ENCODE measurements around the gene KCNJ12. TPM values are rescaled to one million over a fixed set of nuclear protein-coding genes. Genes with fewer than 3 reads are reported as not detected.
"Not testable (repeated sequence)": the region's sequence is repeated elsewhere in the genome, so short reads cannot be mapped to it uniquely, and the experiment has no call there.

The KCNJ12 gene
- polyA plus RNA-seq, 4 donors: 5.3 to 8.9 (median 6.5) TPM

- not testable (repeated sequence) for DNase-seq (ENCODE audit: low read depth in 4 of 4, low spot score in 2 of 4)
These were observed 61.0 kb downstream of the KCNJ12 start for GRCh38 chr17:21436883-21437836.

GRCh38 chr17:21438316-21439014 is 62.3 kb downstream of the KCNJ12 start:
- DNase-seq (ENCODE audit: low read depth in 4 of 4, low spot score in 2 of 4): not testable (repeated sequence)

DNA sequence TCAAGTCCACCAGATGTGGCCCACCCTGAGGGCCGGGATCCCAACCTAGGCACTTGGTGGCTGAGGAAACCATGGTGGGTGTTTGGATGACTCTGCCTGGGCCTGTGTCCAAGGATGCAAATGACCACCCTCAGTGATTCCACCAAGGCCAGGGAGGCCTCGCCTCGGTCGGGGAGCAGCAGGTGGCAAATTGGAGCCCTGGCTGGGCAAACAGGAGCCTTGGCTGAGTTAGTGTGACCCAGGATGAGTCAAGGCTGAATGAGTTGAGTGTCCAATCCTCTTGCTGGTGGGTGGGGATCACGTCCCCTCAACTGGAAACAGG is 62.8 kb downstream of the KCNJ12 start:
- DNase-seq (ENCODE audit: low read depth in 4 of 4, low spot score in 2 of 4): not testable (repeated sequence)

GRCh38 chr17:21445091-21445650 is 69.0 kb downstream of the KCNJ12 start:
- no peak for DNase-seq (ENCODE audit: low read depth in 4 of 4, low spot score in 2 of 4)

- not testable (repeated sequence) for DNase-seq (ENCODE audit: low read depth in 4 of 4, low spot score in 2 of 4)
These were observed 71.4 kb downstream of the KCNJ12 start for GRCh38 chr17:21447552-21447951.

GRCh38 chr17:21449891-21450290 is 73.7 kb downstream of the KCNJ12 start:
- DNase-seq (ENCODE audit: low read depth in 4 of 4, low spot score in 2 of 4): not testable (repeated sequence)

- no peak for DNase-seq (ENCODE audit: low read depth in 4 of 4, low spot score in 2 of 4)
These were observed 75.8 kb downstream of the KCNJ12 start for GRCh38 chr17:21451975-21452374.

DNA sequence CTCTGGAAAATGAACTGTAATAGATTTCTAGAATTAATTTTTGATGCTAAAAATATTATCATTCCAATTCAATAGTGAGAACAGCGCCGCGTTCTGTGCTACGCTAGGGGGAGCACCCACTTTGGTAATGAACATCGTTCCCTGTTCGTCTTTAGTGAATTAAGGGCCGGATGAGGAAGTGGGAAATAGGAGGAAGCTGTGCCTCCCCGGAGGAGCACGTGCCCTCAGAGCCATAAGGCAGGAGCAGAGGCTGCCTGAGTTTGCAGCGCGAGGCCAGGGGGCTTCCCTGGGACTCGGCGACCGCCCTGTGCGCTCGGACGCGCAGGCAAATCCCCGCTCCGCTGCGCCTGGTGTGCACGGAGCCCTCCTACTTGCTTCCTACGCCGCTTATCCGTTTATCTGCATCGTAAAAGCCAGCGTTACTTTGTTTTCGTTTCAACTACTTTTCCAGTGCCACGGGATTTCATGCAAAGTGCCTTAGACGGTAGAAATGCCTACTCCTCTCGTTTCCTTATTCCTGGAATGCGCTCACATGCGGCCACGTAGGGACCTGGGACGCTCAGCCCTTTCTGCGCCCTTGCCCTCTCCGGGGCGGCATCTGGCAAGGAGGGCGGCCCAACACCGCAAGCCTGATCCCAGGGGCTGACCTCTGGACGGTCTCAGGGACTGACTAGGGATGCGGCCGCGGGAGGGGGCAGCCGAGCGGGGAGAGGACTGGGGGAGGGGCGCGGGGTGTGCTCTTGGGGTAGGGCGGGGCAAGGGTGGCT is 76.4 kb downstream of the KCNJ12 start:
- DNase-seq (ENCODE audit: low read depth in 4 of 4, low spot score in 2 of 4): no peak

DNA sequence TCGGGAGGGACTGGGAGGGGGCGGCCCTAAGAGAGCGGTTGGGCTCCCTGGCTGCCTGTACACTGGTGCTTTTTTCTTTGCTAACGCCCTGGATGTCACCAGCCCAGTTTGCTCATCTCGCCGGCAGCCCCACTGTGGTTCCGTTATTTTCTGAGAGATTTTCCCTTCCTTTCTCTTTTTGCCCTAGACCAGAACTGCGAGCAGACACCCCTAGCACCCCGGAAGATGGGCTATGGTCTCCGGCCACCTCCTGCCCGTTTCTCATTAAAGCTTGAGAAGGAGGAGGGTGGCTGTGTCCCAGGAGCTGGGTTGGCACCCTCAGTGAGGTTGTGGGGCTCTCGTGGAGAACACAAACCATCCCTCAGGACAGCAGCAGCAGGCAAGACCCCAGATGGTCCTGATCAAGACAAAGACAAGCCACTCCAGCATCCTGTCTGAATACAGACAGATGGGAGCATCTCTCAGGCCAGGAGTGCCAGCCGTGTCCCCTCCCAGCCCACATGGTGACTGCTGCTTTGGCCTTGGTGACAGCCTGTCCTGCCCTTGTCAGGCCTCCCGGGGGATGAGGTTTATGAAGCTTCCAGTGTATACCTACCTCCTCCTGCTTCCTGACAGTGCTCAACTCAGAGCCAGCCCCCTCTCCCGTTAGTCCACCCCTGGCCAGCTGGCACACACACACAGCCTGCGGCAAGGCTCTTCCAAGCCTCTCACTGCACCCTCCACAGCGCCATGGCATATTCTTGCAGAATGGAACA is 77.2 kb downstream of the KCNJ12 start:
- DNase-seq (ENCODE audit: low read depth in 4 of 4, low spot score in 2 of 4): no peak

DNA sequence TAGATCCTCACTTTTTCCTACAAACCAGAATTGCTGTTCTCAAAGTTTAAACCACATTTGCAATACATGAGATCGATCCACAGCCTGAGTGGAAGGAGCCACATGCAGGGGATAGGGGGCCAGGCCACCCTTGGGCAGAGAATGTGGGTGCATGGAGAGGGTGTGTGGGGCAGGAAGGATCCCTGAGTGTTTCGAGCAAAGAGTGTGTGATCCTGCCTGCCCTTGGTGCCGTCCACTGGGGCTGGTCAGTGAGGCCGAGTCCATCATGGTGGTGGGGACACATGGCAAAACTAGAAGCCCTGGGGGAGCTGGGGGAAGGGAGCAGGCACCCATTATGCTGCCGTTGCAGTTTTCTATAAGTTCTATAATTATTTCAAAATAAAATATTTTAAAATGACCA is 77.8 kb downstream of the KCNJ12 start:
- DNase-seq (ENCODE audit: low read depth in 4 of 4, low spot score in 2 of 4): not testable (repeated sequence)

DNA sequence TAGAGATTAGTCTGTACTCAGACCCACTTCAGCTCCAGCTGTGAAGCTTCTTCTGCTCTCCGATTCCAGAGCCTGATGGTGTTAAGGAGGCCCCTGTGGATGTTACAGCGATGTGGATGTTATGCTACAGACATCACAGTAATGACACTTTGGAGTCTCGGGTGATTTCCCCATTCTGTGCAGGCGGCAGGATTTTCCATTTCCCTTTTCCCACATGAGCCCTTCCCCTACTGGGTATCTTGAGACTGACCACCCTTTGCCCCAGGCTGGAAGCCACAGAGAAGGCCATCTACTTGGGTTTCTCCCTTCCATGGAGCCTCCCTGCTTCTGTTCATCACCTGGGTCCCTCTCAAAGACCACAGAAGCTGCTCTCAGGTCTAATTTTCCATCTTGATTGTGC is 78.3 kb downstream of the KCNJ12 start:
- DNase-seq (ENCODE audit: low read depth in 4 of 4, low spot score in 2 of 4): no peak

DNA sequence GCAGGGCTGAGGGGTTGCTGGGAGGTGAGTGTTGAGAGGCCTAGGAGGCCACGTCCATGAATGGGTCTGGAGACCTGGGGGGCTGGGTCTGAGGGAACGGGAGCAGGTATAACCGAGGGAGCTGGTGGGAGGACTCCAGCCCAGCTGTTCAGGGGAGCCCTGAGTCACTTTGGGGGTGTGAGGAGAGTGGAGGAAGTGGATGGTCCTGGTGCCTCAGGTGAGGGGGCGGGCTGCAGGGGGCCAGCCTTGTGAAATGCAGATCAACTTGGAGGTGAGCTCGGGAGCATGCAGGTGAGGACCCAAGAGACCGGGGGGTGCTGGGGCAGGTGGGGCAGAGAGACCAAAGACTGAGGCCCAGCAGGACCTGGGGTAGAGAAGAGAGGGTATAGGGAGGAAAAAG is 79.6 kb downstream of the KCNJ12 start:
- DNase-seq (ENCODE audit: low read depth in 4 of 4, low spot score in 2 of 4): no peak

DNA sequence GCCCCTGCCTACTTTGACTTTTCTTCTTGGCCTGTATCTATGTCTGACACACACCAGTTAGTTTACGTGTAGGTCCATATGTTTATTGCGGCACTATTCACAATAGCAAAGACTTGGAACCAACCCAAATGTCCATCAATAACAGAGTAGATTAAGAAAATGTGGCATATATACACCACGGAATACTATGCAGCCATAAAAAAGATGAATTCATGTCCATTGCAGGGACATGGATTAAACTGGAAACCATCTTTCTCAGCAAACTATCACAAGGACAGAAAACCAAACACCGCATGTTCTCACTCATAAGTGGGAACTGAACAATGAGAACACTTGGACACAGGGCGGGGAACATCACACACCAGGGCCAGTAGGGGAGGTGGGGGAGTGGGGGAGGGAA is 80.3 kb downstream of the KCNJ12 start:
- DNase-seq (ENCODE audit: low read depth in 4 of 4, low spot score in 2 of 4): not testable (repeated sequence)

DNA sequence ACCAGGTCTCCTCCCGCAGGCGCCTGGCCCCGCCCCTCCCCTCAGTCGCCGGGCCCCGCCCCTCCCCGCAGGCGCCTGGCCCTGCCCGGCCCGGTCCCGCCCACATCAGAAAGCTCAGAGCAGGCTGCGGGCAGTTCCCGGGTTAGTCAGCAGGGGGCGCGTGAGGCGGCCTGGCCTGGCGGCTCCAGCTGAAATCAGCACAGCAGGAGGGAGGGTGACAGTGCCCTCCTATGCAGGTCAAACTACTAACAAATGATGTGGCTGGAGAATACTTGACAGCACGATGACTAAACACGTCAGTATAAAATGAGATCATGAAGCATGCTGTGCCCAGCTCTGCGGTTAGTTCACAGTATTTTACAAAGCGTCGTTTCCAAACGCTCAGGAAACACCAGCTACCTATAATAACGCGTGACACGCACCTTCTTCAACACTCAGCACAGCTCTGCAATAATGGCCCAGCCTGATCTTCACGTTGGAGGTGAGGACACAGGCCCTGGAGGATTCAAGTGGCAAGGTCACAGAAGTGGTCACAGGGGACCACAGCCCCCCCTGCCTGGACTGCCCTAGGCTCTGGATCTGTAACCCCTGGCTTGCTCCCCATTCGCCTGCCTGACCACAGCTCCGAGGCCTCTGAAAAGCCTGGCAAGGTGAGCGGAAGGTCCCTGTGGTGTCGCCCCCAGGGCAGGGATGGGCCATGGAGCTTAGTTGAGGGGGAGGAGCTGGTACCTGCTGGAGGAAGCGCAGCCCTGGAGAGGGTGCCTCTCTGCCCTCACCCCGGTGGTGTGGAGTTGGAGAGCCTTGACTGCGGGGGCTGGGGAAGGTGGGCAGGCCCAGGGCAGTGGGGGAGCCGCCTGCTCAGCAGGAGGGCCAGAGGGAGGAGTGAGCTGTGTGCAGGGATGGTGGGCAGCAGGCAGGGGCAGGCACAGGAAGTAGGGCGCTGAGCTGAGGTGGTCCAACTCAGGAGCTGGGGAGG is 81.2 kb downstream of the KCNJ12 start:
- peak in 3 of 4 donors; percentile 70 to 72 (median 72) for DNase-seq (ENCODE audit: low read depth in 4 of 4, low spot score in 2 of 4)

DNA sequence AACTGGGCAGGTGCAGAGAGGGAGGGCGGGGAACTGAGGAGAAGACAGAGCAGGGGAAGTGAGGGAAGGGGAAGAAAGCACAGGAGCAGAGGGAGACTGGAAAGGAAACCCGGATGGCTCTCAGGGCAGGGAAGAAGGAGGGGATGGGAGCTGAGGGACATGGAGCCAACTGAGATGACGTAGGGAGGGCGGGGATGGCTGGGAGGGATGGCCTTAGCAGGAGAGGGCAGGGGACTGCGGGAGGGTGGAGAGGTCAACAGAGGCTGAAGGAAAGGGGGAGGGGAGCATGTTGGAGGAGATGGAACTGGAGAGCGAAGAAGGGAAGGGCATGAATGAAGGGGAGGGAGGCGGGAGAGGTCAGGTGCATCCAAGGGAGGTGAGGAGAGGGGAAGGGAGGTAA is 81.9 kb downstream of the KCNJ12 start:
- no peak for DNase-seq (ENCODE audit: low read depth in 4 of 4, low spot score in 2 of 4)

DNA sequence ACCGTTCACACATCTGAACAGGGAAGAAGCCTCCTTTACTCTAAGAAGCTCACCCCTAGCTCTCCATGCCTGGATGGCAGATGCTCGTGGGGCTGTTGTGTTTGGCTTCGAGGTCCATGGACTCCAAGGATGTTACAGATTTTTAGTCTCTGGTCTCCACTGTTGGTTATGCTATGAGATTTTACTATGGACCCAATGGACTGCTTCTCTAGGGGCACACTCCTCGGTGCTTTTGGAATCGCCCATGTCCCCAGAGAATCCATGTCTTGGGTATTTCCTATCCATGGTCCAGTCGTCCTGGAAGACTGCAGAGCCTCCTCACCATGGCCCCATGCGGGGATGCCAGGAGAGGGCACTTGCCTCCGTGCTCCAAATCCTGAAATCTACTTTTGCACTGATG is 83.4 kb downstream of the KCNJ12 start:
- DNase-seq (ENCODE audit: low read depth in 4 of 4, low spot score in 2 of 4): no peak

DNA sequence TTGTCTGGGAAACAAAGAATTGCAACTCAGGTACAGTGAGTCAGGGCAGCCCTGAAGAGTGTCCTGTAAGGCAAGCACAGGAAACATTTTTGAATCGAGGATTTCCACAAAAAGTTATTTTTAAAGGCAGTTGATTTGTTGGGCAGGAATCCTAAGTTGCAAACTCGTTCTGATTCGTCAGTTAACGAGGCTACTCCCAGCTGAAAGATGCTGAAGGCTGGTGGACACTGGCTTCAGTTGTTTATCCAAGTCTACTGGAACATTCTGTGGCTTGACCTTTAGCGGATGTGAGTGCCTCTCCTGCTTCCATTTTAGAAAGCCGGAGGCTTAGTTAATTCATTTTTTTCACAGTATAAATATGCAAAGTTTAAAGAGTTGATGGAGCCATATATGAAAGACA is 84.2 kb downstream of the KCNJ12 start:
- DNase-seq (ENCODE audit: low read depth in 4 of 4, low spot score in 2 of 4): no peak

GRCh38 chr17:21462237-21462636 is 86.1 kb downstream of the KCNJ12 start:
- DNase-seq (ENCODE audit: low read depth in 4 of 4, low spot score in 2 of 4): no peak

DNA sequence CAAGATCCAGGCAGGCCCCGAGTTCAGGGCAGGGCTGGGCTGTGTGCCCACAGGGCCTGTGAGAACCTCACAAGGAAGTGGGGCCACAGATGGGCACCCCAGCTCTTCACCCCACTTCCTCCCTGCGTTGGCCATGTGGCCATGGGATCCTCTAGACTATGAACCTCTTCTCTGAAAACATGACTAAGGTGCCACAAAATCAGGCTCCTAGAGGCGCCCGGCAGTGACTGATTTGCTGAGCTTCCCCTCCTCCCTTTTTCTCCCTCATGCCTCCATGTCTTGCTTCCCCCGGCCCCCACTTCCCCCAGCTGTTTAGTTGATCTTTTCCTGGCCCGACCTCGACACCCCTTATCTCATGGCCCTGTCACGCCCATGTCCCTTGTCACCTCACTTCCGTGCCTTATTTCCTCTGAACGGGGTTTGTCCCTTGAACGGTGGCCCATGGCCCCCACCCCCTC is 87.1 kb downstream of the KCNJ12 start:
- no peak for DNase-seq (ENCODE audit: low read depth in 4 of 4, low spot score in 2 of 4)
